ENCODE measurements around the gene ZNF536.

Gene ZNF536

GRCh38 chr19:30379841-30380610 lies 7.8 kb downstream of the ZNF536 start:
- H3K4me1 Mint-ChIP-seq: no peaks in the 10 kb centered on the region
- H3K36me3 Mint-ChIP-seq: no peaks in the 10 kb centered on the region
- no peak for DNase-seq
- no peak overlapping the region for H3K27ac Mint-ChIP-seq
- H3K4me3 Mint-ChIP-seq: no peak overlapping the region
- H3K27me3 Mint-ChIP-seq: peaks cover 24 to 32% of the 10 kb centered on the region in 2 donors
- ATAC-seq (replicated peaks): no peak
- peaks cover 7 to 10% of the 10 kb centered on the region in 2 donors for H3K9me3 Mint-ChIP-seq

GRCh38 chr19:30381366-30381765 lies 9.2 kb downstream of the ZNF536 start:
- Mint-ChIP-seq H3K4me1 (no peaks in the 10 kb centered on the region), H3K27ac (no peak overlapping the region), H3K4me3 (no peak overlapping the region), H3K9me3 (peaks cover 7 to 8% of the 10 kb centered on the region in 2 donors), H3K36me3 (no peaks in the 10 kb centered on the region), H3K27me3 (peaks cover 13 to 19% of the 10 kb centered on the region in 2 donors)
- ATAC-seq (replicated peaks) (no peak), DNase-seq (no peak)

GRCh38 chr19:30385174-30385573 lies 13.0 kb downstream of the ZNF536 start:
- DNase-seq (no peak), ATAC-seq (replicated peaks) (no peak)
- Mint-ChIP-seq H3K4me3 (no peak overlapping the region), H3K27me3 (no peaks in the 10 kb centered on the region), H3K9me3 (peaks cover 3 to 5% of the 10 kb centered on the region in 2 donors), H3K27ac (no peak overlapping the region), H3K4me1 (no peaks in the 10 kb centered on the region), H3K36me3 (no peaks in the 10 kb centered on the region)

GRCh38 chr19:30385666-30386065 lies 13.5 kb downstream of the ZNF536 start:
- H3K4me1 Mint-ChIP-seq: no peaks in the 10 kb centered on the region
- no peaks in the 10 kb centered on the region for H3K36me3 Mint-ChIP-seq
- H3K27ac Mint-ChIP-seq: no peak overlapping the region
- H3K27me3 Mint-ChIP-seq: no peaks in the 10 kb centered on the region
- DNase-seq (no peak), ATAC-seq (replicated peaks) (no peak)
- H3K4me3 Mint-ChIP-seq: no peak overlapping the region
- H3K9me3 Mint-ChIP-seq: peaks cover 3 to 5% of the 10 kb centered on the region in 2 donors

- Mint-ChIP-seq H3K36me3 (no peaks in the 10 kb centered on the region), H3K27me3 (peaks cover under 1 to 2% of the 10 kb centered on the region in 2 donors), H3K27ac (no peak overlapping the region), H3K4me1 (no peaks in the 10 kb centered on the region), H3K4me3 (no peak overlapping the region), H3K9me3 (peaks cover 3% of the 10 kb centered on the region in 2 donors)
- DNase-seq (no peak), ATAC-seq (replicated peaks) (no peak)
Measured at GRCh38 chr19:30386551-30387143, 14.5 kb downstream of the ZNF536 start.

- peaks cover 1 to 3% of the 10 kb centered on the region in 2 donors for H3K9me3 Mint-ChIP-seq
- H3K36me3 Mint-ChIP-seq: no peaks in the 10 kb centered on the region
- H3K4me3 Mint-ChIP-seq: no peak overlapping the region
- no peak overlapping the region for H3K27ac Mint-ChIP-seq
- DNase-seq (no peak), ATAC-seq (replicated peaks) (no peak)
- H3K4me1 Mint-ChIP-seq: no peaks in the 10 kb centered on the region
- peaks cover 7% of the 10 kb centered on the region in 2 donors for H3K27me3 Mint-ChIP-seq
Measured at GRCh38 chr19:30387311-30388115, 15.3 kb downstream of the ZNF536 start.

- no peak for ATAC-seq (replicated peaks)
- no peaks in the 10 kb centered on the region for H3K36me3 Mint-ChIP-seq
- no peak overlapping the region for H3K27ac Mint-ChIP-seq
- H3K27me3 Mint-ChIP-seq: peaks cover 7 to 12% of the 10 kb centered on the region in 2 donors
- H3K4me1 Mint-ChIP-seq: peaks cover 0 to 2% of the 10 kb centered on the region in 2 donors
- H3K4me3 Mint-ChIP-seq: no peak overlapping the region
- H3K9me3 Mint-ChIP-seq: peaks cover under 1 to 3% of the 10 kb centered on the region in 2 donors
- no peak for DNase-seq
Measured at GRCh38 chr19:30388327-30388726, 16.1 kb downstream of the ZNF536 start.

GRCh38 chr19:30388819-30389218 lies 16.6 kb downstream of the ZNF536 start:
- H3K27ac Mint-ChIP-seq: no peak overlapping the region
- peaks cover 7 to 17% of the 10 kb centered on the region in 2 donors for H3K27me3 Mint-ChIP-seq
- no peak for ATAC-seq (replicated peaks)
- peaks cover 0 to 7% of the 10 kb centered on the region in 2 donors for H3K4me1 Mint-ChIP-seq
- no peaks in the 10 kb centered on the region for H3K36me3 Mint-ChIP-seq
- DNase-seq: no peak
- H3K4me3 Mint-ChIP-seq: no peak overlapping the region
- peaks cover 3% of the 10 kb centered on the region in 2 donors for H3K9me3 Mint-ChIP-seq

- H3K27me3 Mint-ChIP-seq: peaks cover 7 to 17% of the 10 kb centered on the region in 2 donors
- no peaks in the 10 kb centered on the region for H3K36me3 Mint-ChIP-seq
- no peak overlapping the region for H3K27ac Mint-ChIP-seq
- no peak overlapping the region for H3K4me3 Mint-ChIP-seq
- H3K4me1 Mint-ChIP-seq: peaks cover 0 to 8% of the 10 kb centered on the region in 2 donors
- peaks cover 2 to 3% of the 10 kb centered on the region in 2 donors for H3K9me3 Mint-ChIP-seq
- no peak for ATAC-seq (replicated peaks)
- DNase-seq: no peak
Measured at GRCh38 chr19:30390356-30390988, 18.3 kb downstream of the ZNF536 start.

GRCh38 chr19:30391052-30391451 lies 18.9 kb downstream of the ZNF536 start:
- H3K4me1 Mint-ChIP-seq: peaks cover 0 to 8% of the 10 kb centered on the region in 2 donors
- ATAC-seq (replicated peaks) (no peak), DNase-seq (no peak)
- H3K36me3 Mint-ChIP-seq: no peaks in the 10 kb centered on the region
- peaks cover 7 to 17% of the 10 kb centered on the region in 2 donors for H3K27me3 Mint-ChIP-seq
- H3K27ac Mint-ChIP-seq: no peak overlapping the region
- H3K4me3 Mint-ChIP-seq: no peak overlapping the region
- peaks cover 2 to 3% of the 10 kb centered on the region in 2 donors for H3K9me3 Mint-ChIP-seq

GRCh38 chr19:30391554-30392551 lies 19.7 kb downstream of the ZNF536 start:
- H3K4me1 Mint-ChIP-seq: peaks cover 0 to 8% of the 10 kb centered on the region in 2 donors
- no peak for ATAC-seq (replicated peaks)
- peaks cover 7 to 17% of the 10 kb centered on the region in 2 donors for H3K27me3 Mint-ChIP-seq
- no peaks in the 10 kb centered on the region for H3K36me3 Mint-ChIP-seq
- H3K27ac Mint-ChIP-seq: no peak overlapping the region
- peaks cover 2 to 3% of the 10 kb centered on the region in 2 donors for H3K9me3 Mint-ChIP-seq
- DNase-seq: no peak
- no peak overlapping the region for H3K4me3 Mint-ChIP-seq

- peaks cover 7 to 17% of the 10 kb centered on the region in 2 donors for H3K27me3 Mint-ChIP-seq
- no peaks in the 10 kb centered on the region for H3K36me3 Mint-ChIP-seq
- DNase-seq: no peak
- H3K9me3 Mint-ChIP-seq: peaks cover 2 to 3% of the 10 kb centered on the region in 2 donors
- H3K27ac Mint-ChIP-seq: no peak overlapping the region
- peaks cover 0 to 8% of the 10 kb centered on the region in 2 donors for H3K4me1 Mint-ChIP-seq
- no peak overlapping the region for H3K4me3 Mint-ChIP-seq
- peak in 1 of 2 donors; percentile 53 for ATAC-seq (replicated peaks)
Measured at GRCh38 chr19:30393046-30393445, 20.9 kb downstream of the ZNF536 start.

Data from stimulated activated naive B cell treated with anti-CD40 and anti-IgM and Interleukin-4, amounts not matched to agents 10 μg/mL and 1 μg/mL and 100 μg/mL, for 72 hours (primary cell).